Calu3 (cell line): ENCODE measurements around the gene PIGP. TPM values are rescaled to one million over a fixed set of nuclear protein-coding genes. Genes with fewer than 3 reads are reported as not detected.
A peak's percentile ranks its signal among the peaks of the same experiment; 100 is the strongest.

Experiments
- BruUV-seq: library from RNA; stranded (reverse); fragments of 400-500 nt; replicated peaks from 2 replicates; lab custom pipeline; 2021; lab: Mats Ljungman, UMichigan
- CTCF ChIA-PET: fragments of 300-600 bp; sonication (Branson Sonifier 250); formaldehyde crosslinking; loops from one replicate; lab custom pipeline; 2022; ENCODE audit warnings: antibody characterized with exemption; lab: Charles Lee
- DNase-seq: peaks from one replicate; pipeline ENCODE4 v3.0.0; 2022
- H3K27ac Mint-ChIP-seq: one replicate; pipeline ENCODE4 v1.8.0; 2022; ENCODE audit warnings: mixed read lengths; ENCODE audit not compliant: unreplicated experiment
- H3K27me3 Mint-ChIP-seq: one replicate; pipeline ENCODE4 v1.8.0; 2022; ENCODE audit warnings: mixed read lengths; ENCODE audit not compliant: unreplicated experiment
- H3K36me3 Mint-ChIP-seq: one replicate; pipeline ENCODE4 v1.8.0; 2022; ENCODE audit warnings: mild to moderate bottlenecking, moderate library complexity, mixed read lengths; ENCODE audit not compliant: insufficient read depth, unreplicated experiment
- H3K4me1 Mint-ChIP-seq: one replicate; pipeline ENCODE4 v1.8.0; 2022; ENCODE audit warnings: mild to moderate bottlenecking, low read depth, mixed read lengths; ENCODE audit not compliant: unreplicated experiment
- H3K4me3 Mint-ChIP-seq: one replicate; pipeline ENCODE4 v1.8.0; 2022; ENCODE audit warnings: mild to moderate bottlenecking, low read depth, moderate library complexity, mixed read lengths; ENCODE audit not compliant: unreplicated experiment
- H3K9me3 Mint-ChIP-seq: one replicate; pipeline ENCODE4 v1.8.0; 2022; ENCODE audit warnings: low read depth, mixed read lengths; ENCODE audit not compliant: unreplicated experiment
- CTCF ChIP-seq: fragments of 200-600 bp; IDR thresholded peaks from one replicate; pipeline ENCODE4 v1.8.0; 2022; ENCODE audit warnings: antibody characterized with exemption; ENCODE audit not compliant: unreplicated experiment
- intact Hi-C: fragments of 100-400 bp; cut with micrococcal nuclease; formaldehyde crosslinking; loops from one replicate; pipeline ENCODE4 v1.10.0; 2022; ENCODE audit not compliant: unreplicated experiment
- total RNA-seq: library from RNA; stranded (reverse); gene quantifications from 2 replicates; pipeline ENCODE4 v1.2.3, GENCODE V29; 2022

Gene PIGP
- total RNA-seq, 1 experiment from 2014 or later, result 20.4 TPM

GRCh38 chr21:37032877-37033471 lies 39.9 kb downstream of the PIGP start:
- Mint-ChIP-seq H3K27ac (no peak overlapping the region), H3K9me3 (no peaks in the 10 kb centered on the region), H3K4me3 (no peak overlapping the region), H3K4me1 (no peaks in the 10 kb centered on the region), H3K36me3 (no peaks in the 10 kb centered on the region), H3K27me3 (no peaks in the 10 kb centered on the region)
- BruUV-seq, result no TSS peak
- CTCF ChIA-PET, result no interaction called here
- no peak for TF ChIP-seq CTCF
- DNase-seq, result peak; percentile 2
- intact Hi-C loops, result no loop called here

- intact Hi-C loops, result no loop called here
- Mint-ChIP-seq H3K27ac (no peak overlapping the region), H3K4me1 (no peaks in the 10 kb centered on the region), H3K27me3 (no peaks in the 10 kb centered on the region), H3K9me3 (no peaks in the 10 kb centered on the region), H3K4me3 (no peak overlapping the region), H3K36me3 (no peaks in the 10 kb centered on the region)
- CTCF ChIA-PET, result no interaction called here
- DNase-seq, result no peak
- no TSS peak for BruUV-seq
- no peak for TF ChIP-seq CTCF
Observed at GRCh38 chr21:37032293-37032692, 40.6 kb downstream of the PIGP start.

GRCh38 chr21:37030864-37031263 lies 42.0 kb downstream of the PIGP start:
- no peak for TF ChIP-seq CTCF
- Mint-ChIP-seq H3K36me3 (no peaks in the 10 kb centered on the region), H3K4me3 (no peak overlapping the region), H3K27ac (no peak overlapping the region), H3K27me3 (no peaks in the 10 kb centered on the region), H3K4me1 (no peaks in the 10 kb centered on the region), H3K9me3 (no peaks in the 10 kb centered on the region)
- no peak for DNase-seq
- CTCF ChIA-PET, result no interaction called here
- intact Hi-C loops, result no loop called here
- BruUV-seq, result no TSS peak

GRCh38 chr21:37028570-37028969 lies 44.3 kb downstream of the PIGP start:
- Mint-ChIP-seq H3K4me3 (no peak overlapping the region), H3K36me3 (no peaks in the 10 kb centered on the region), H3K9me3 (no peaks in the 10 kb centered on the region), H3K4me1 (no peaks in the 10 kb centered on the region), H3K27me3 (no peaks in the 10 kb centered on the region), H3K27ac (no peak overlapping the region)
- no peak for DNase-seq
- TF ChIP-seq CTCF, result no peak
- BruUV-seq, result no TSS peak
- intact Hi-C loops, result no loop called here
- CTCF ChIA-PET, result no interaction called here
